ENCODE measurements around the gene ADK.
A peak's percentile ranks its signal among the peaks of the same experiment; 100 is the strongest.

The ADK gene

DNA sequence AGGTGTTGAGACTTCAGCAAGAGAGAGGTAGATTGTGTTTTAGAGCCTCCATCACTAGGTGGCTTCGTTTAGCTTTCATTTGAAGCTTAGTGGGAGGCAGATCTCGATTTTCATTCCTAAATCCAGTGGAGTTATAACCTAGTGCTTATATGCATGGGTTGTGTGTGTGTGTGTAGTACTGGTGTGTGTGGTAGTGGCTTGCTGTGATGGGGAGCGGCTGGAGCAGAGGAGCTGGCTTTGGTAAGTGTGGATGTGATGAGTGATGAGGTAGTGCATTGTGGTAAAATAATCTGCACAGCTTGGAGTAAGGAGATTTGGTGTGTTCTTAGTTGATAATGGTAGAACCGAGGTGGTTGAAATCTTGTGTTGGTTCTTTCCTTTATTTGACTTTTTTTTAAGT, 43.6 kb upstream of the ADK start:
- H3K27ac ChIP-seq, result no peak overlapping the region

DNA sequence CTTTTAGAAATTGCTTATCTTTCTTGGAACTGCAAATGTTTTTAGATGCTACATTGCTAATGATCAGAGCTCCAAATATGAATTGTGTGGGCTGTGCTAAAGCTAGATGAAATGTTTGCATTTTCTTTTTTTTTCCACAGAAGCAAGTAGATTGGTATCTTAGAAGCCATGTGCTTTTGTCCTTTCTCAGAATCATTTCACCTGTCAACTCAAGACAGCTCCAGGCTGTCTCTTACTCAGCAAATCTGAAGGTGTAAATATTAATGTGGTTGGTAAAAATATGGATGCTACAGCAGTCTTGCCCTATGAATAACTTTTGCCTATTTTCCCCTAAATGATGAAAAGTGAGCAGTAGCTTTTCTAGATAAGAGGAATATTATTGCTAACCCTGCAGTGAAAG, 41.6 kb upstream of the ADK start:
- no peak overlapping the region for H3K4me3 ChIP-seq (ENCODE audit: low read depth, low read length)
- H3K27ac ChIP-seq, result peak overlapping the region; percentile 48
- no peaks in the 10 kb centered on the region for H3K36me3 ChIP-seq (ENCODE audit: control insufficient read depth, insufficient read depth, low read length)
- no peaks in the 10 kb centered on the region for H3K9me3 ChIP-seq (ENCODE audit: control insufficient read depth, low read length)
- H3K9ac ChIP-seq, result no peak overlapping the region
- no peak overlapping the region for H2AFZ ChIP-seq
- H3K79me2 ChIP-seq, result no peaks in the 10 kb centered on the region
- TF ChIP-seq, protein P1, sequence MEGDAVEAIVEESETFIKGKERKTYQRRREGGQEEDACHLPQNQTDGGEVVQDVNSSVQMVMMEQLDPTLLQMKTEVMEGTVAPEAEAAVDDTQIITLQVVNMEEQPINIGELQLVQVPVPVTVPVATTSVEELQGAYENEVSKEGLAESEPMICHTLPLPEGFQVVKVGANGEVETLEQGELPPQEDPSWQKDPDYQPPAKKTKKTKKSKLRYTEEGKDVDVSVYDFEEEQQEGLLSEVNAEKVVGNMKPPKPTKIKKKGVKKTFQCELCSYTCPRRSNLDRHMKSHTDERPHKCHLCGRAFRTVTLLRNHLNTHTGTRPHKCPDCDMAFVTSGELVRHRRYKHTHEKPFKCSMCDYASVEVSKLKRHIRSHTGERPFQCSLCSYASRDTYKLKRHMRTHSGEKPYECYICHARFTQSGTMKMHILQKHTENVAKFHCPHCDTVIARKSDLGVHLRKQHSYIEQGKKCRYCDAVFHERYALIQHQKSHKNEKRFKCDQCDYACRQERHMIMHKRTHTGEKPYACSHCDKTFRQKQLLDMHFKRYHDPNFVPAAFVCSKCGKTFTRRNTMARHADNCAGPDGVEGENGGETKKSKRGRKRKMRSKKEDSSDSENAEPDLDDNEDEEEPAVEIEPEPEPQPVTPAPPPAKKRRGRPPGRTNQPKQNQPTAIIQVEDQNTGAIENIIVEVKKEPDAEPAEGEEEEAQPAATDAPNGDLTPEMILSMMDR (IDR thresholded peaks at IDR 0.05), result no peak
- H3K4me2 ChIP-seq (ENCODE audit: low read length), result peak overlapping the region; percentile 11
- H3K27me3 ChIP-seq (ENCODE audit: control insufficient read depth, insufficient read depth, low read length), result no peaks in the 10 kb centered on the region
- H3K4me1 ChIP-seq, result peaks cover 17% of the 10 kb centered on the region

More for the DNA sequence above, 43.6 kb upstream of the ADK start:
- TF ChIP-seq, protein P1 (IDR thresholded peaks at IDR 0.05), result no peak
- H3K4me2 ChIP-seq (ENCODE audit: low read length), result no peak overlapping the region
- H3K9ac ChIP-seq, result no peak overlapping the region
- peaks cover 17% of the 10 kb centered on the region for H3K4me1 ChIP-seq
- H3K36me3 ChIP-seq (ENCODE audit: control insufficient read depth, insufficient read depth, low read length), result no peaks in the 10 kb centered on the region
- no peak overlapping the region for H3K4me3 ChIP-seq (ENCODE audit: low read depth, low read length)
- no peaks in the 10 kb centered on the region for H3K79me2 ChIP-seq
- H2AFZ ChIP-seq, result no peak overlapping the region
- no peaks in the 10 kb centered on the region for H3K27me3 ChIP-seq (ENCODE audit: control insufficient read depth, insufficient read depth, low read length)
- no peaks in the 10 kb centered on the region for H3K9me3 ChIP-seq (ENCODE audit: control insufficient read depth, low read length)

DNA sequence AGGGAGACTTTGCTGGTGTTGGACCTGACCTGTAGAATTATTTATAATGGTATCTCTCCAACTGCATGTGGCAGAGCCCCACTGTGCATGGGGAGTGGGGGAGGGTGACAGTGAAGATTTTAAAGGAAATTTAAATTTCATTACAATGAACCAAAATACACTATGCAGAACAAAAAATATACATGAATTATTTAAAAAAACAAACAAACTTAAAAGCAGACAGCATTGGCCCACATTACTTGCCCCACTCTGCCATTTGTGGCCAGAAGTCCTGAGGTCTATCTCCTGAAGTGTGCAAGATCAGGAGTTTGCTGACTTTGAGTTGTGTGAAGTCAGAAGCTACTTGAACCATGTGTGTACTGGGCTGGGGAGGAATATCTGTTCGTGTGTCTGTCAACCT, 40.9 kb upstream of the ADK start:
- no peaks in the 10 kb centered on the region for H3K9me3 ChIP-seq (ENCODE audit: control insufficient read depth, low read length)
- no peak overlapping the region for H3K4me3 ChIP-seq (ENCODE audit: low read depth, low read length)
- H3K27me3 ChIP-seq (ENCODE audit: control insufficient read depth, insufficient read depth, low read length), result no peaks in the 10 kb centered on the region
- no peak overlapping the region for H2AFZ ChIP-seq
- H3K36me3 ChIP-seq (ENCODE audit: control insufficient read depth, insufficient read depth, low read length), result no peaks in the 10 kb centered on the region
- TF ChIP-seq, protein P1 (IDR thresholded peaks at IDR 0.05), result no peak
- H3K27ac ChIP-seq, result peak overlapping the region; percentile 48
- H3K4me2 ChIP-seq (ENCODE audit: low read length), result no peak overlapping the region
- no peaks in the 10 kb centered on the region for H3K79me2 ChIP-seq
- peaks cover 17% of the 10 kb centered on the region for H3K4me1 ChIP-seq
- H3K9ac ChIP-seq, result no peak overlapping the region

DNA sequence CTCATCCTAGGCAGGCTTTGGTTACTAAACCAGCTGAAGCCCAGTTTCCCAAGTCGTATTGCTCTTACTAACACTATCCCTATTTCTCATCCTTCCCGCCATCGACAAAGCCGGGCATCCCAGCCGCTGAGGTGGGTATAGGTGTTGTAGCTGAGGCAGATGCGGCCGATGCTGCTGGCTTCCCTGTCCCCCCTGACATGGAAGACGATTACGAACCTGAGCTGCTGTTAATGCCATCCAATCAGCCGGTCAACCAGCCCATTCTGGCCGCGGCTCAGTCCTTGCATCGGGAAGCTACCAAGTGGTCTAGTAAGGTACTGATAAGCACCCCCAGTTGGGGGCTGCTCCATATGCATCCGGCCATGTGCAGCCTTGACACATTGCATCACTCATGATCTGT, 39.2 kb upstream of the ADK start:
- H3K27ac ChIP-seq, result no peak overlapping the region
- TF ChIP-seq, protein P1 (IDR thresholded peaks at IDR 0.05), result no peak

DNA sequence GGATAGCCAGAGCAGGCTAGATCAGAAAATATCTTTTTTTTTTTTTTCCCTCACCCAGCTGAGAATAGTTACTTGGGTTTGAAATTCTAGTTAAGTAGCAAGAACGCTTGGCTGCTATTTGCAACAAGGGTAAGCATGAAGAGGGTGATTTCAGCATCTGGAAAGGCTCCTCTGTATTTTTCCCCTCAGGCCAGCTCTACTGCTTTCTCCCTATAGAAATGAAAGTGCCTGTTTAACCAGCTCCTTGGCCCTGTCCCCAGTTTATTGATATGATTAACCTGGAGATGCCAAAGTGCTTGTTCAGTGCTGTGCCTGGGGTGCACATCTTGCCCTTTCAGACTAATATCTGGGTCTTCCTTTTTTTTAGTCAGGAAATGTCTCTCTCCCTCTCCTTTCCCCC, 37.5 kb upstream of the ADK start:
- Histone ChIP-seq H3K36me3 (ENCODE audit: control insufficient read depth, insufficient read depth, low read length) (no peaks in the 10 kb centered on the region), H3K4me2 (ENCODE audit: low read length) (no peak overlapping the region), H3K27ac (no peak overlapping the region), H3K27me3 (ENCODE audit: control insufficient read depth, insufficient read depth, low read length) (no peaks in the 10 kb centered on the region), H2AFZ (no peak overlapping the region), H3K4me1 (peaks cover 9% of the 10 kb centered on the region), H3K9me3 (ENCODE audit: control insufficient read depth, low read length) (no peaks in the 10 kb centered on the region), H3K79me2 (no peaks in the 10 kb centered on the region), H3K4me3 (ENCODE audit: low read depth, low read length) (no peak overlapping the region), H3K9ac (no peak overlapping the region)
- TF ChIP-seq, protein P1 (IDR thresholded peaks at IDR 0.05), result no peak

More for the DNA sequence above, 39.2 kb upstream of the ADK start:
- Histone ChIP-seq H3K36me3 (ENCODE audit: control insufficient read depth, insufficient read depth, low read length) (no peaks in the 10 kb centered on the region), H3K79me2 (no peaks in the 10 kb centered on the region), H3K4me2 (ENCODE audit: low read length) (no peak overlapping the region), H3K9ac (no peak overlapping the region), H3K4me3 (ENCODE audit: low read depth, low read length) (no peak overlapping the region), H3K4me1 (peaks cover 15% of the 10 kb centered on the region), H2AFZ (no peak overlapping the region), H3K9me3 (ENCODE audit: control insufficient read depth, low read length) (no peaks in the 10 kb centered on the region), H3K27me3 (ENCODE audit: control insufficient read depth, insufficient read depth, low read length) (no peaks in the 10 kb centered on the region)

Measured in parathyroid adenoma (tissue), 2 donors.